Activated CD4-positive, alpha-beta T cell treated with anti-CD3 and anti-CD28 coated beads, Interleukin-2, amount 50 U/mL, for 4 hours (primary cell): ENCODE results near the gene CBY3.
"Not testable (repeated sequence)": the region's sequence is repeated elsewhere in the genome, so short reads cannot be mapped to it uniquely, and the experiment has no call there.

Experiments
- DNase-seq, 2 experiments: peaks; one replicate each; pipeline ENCODE4 v3.0.0-alpha.2; 2020

Gene CBY3

DNA sequence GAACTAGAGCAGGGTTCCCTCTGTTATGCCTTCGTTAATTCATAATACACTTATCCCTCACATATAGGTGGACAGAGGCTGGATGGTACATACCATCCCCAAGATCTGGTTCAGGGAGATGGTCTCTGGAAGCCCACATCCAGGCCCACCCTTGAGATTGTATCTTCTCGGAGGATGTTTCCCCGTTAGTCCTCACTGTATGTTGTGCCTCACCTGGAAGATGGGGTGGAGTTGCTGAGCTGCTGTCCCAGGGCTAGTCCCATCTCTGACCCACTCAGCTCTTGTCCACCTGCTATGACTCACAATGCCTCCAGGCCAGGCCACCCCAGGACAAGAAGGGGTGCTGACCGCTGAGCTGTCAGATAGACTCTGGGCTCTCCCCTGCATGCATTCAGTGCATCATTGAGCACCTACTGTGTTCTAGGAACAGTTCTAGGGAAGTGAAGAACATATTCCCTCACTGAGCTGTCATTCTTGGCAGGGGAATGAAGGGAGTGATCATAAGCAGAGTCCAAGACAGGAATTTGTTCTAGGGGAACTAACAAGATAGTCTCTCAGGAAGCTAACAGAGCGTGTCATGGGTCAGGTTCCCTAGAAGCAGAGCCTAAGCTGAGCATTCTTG is at the start of gene CBY3:
CBY3 (minus strand) TSS at position 255 of the 622 bp plus-strand sequence; CDS start at position 139, 116 bp downstream.
- no peak for DNase-seq

DNA sequence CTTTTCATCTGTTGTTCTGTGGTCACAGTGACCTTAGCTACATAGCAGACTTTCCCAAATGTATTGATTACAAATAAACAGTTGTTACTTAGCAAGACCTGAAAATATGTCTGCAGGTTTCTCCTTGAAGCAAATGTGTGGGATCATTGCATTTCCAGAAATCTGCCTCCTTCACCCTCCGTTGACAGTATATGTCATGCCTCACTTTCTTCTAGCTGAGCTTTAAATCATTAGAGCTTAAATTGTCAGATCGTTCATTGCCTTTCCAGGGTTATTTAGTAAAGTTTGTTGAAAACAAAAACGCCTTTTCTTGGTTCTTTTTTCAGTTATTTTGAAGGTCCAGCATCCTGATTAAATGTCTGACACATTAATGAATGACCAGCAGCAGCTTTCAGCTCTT is 49.5 kb upstream of the CBY3 start:
- DNase-seq, result no peak

DNA sequence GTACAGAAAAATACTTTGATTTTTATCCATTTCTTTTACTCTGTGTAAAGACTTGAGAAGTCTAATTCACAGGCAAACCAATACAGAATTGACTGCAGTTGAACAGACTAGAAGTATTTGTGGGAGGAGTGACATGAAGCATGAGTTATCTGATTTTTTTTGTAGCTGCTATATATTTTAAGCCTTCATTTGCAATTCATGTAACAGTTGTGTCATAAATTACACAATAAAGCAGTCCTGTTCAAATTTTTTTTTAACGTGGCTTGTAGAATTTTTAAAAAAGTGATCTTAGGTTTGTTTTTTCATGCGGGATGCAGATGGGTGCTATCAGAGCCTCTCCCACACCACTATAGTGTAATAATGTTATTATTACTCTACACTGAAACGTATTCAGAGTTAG is 48.9 kb upstream of the CBY3 start:
- no peak for DNase-seq

DNA sequence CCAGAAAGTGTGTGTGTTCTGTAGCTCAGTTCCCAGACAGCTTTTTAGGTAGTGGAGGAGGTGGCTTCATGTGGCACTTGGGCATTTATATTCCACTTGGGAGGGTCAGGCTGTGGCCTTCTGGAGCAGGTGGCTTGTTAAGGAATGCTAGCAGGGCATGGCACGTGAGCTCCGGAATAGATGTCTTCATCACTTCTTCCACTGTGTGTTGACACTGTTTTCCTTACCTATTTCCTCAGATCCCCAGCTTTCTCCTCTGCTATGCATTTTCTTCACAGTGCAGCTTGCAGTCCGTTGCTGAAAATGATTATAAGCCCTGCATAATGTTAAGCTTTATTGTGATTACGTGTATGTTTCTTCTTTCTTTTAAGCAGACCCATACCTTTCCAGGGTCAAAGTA is 48.5 kb upstream of the CBY3 start:
- DNase-seq, result no peak

DNA sequence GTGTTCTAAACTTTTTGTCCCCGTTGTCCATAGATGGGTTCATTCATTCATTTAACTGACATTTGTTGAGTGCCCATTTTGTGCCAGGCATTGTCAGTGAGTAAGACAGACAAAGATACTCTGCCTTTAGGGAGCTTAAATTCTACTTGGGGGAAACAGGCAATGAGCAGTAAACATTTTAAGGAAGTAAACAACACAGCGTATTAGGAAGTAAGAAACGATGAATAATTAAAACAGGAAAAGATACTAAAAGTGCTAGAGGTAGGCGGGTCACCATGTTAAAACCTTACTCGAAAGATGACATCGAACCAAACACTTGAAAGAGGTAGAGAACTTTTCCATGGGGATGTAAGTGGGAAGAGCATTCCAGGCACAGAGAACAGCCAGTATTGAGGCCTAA is 46.3 kb upstream of the CBY3 start:
- no peak for DNase-seq

DNA sequence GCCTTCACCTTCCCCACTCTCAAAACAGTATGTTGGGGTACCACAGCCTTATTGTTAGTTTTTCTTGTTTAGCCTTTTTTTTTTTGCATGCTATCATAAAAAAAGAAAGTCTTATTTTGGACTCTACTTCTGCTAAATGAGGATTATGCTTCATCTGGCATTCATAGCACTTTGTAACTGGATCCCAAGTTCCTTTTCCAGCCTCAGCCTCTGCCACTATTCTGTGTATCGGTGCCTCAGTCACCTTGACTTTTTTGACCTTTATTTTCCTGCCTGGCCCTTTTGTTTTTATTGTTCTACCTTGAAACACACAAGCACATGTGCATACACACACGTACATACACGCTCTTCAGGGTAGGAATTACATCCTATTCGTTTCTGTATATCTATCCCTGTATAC is 43.3 kb upstream of the CBY3 start:
- no peak for DNase-seq

DNA sequence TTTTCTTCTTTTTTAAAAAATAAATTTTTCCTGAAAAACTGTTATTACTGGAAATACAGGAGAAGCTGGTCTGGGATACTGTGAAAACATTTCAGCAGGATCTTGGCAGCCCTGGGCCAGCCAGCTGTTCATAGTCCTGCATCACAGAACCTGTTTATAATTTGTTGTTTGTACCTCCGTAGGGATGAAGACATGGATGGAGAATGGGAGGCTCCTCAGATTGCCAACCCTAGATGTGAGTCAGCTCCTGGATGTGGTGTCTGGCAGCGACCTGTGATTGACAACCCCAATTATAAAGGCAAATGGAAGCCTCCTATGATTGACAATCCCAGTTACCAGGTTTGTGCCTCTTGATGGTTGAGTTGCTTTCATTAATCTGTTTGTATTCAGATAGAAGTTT is 39.4 kb upstream of the CBY3 start:
- DNase-seq, result no peak

DNA sequence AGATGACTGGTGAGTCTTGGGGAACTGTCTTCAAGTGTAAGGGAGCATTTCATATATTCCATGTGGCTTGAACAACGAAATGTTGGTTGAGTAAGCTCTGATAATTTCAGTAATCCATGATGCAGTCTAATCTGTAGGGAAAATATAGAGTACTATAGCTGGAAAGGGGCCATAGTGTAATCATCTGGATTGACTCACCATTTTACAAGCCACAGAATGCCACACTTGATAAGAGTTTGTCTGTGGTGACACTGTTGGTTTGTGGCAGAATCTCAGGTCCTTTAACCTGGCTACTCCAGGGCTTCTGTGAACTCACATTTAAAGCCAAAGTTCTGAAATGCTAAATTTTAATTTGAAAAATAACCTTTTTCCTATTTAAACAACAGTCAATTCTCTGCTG is 35.5 kb upstream of the CBY3 start:
- no peak for DNase-seq

DNA sequence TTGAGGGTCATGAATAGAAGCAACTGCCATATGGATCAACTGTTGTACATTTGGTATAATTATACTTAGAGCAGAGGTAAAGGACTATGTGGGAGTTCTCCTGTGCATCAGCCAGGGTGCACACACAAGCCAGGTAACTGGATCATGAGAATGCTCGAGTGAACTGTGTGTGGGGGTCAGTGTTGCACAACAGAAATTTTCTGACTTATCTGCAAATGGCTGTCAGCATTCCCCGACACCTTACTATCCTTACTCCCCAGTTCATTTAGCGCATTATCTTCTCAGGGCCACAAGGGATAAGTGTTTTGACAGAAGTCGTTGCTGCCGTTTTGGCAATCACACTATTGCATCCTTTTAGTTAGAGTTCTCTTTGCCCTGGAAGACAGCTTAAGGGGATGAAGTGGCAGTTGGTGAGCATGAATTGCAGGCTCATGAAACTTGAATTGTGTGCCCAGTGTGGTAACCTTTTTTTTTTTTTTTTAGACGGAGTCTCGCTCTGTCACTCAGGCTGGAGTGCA is 19.6 kb upstream of the CBY3 start:
- no peak for DNase-seq

DNA sequence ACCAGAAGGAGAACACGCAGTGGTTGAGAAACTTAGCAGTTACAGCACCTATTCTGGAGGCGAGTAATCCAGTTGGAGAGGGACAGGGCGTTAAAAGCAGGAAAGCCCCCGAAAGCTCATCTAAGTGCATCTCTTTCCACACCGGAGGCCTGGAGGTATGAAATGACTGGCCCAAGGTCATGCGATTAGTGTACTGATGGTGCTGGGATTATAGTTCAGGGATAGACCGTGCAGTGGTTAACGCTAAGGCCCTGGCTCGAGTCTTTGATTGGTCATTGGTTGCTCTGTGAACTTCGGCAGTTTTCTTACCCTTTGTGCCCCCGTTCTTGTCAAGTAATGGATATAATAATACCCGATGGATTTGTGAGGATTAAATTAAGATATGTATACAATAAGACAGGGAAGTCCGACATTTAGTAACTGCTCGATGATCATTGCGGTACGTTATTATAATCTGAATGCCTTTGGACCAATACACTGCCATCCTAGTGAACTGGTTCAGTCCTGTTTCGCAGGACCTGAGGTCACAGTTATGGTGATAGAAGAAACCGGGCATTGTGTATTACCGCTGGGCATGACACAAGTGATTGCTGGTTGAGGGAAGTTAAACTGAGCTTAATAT is 18.9 kb upstream of the CBY3 start:
- no peak for DNase-seq

DNA sequence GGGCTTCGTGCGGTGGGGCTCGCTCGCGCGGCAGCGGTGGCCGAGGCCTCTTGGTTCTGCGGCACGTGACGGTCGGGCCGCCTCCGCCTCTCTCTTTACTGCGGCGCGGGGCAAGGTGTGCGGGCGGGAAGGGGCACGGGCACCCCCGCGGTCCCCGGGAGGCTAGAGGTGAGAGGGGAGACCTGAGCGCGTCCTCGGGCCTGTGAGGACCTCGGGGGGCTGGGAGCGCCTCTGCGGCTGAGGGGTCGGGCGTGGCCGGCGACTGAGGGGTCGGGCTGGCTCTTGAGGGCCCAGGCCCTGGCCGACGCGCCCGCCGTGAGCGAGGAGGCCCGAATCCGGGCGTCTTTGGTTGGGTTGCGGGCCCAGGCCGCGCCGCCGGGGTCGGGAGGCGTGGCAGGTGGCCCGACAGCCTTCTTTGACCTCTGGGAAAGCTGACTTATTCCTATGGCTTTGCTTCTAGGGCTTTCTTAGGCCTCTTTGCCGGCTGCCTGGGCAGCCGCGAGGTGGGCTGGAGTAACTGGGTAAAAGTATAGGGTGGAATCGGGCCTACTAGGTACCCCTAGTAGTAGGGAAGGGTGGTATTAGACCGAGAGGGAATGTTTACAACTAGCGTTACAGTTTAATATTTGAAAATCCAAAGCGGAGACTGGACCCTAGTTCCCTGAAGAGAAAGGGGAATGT is 18.2 kb upstream of the CBY3 start, which contains the start of gene CANX:
CANX (plus strand) TSS at position 33 of the 681 bp plus-strand sequence. CDS start 6,715 bp downstream, outside the sequence.
- no peak for DNase-seq

DNA sequence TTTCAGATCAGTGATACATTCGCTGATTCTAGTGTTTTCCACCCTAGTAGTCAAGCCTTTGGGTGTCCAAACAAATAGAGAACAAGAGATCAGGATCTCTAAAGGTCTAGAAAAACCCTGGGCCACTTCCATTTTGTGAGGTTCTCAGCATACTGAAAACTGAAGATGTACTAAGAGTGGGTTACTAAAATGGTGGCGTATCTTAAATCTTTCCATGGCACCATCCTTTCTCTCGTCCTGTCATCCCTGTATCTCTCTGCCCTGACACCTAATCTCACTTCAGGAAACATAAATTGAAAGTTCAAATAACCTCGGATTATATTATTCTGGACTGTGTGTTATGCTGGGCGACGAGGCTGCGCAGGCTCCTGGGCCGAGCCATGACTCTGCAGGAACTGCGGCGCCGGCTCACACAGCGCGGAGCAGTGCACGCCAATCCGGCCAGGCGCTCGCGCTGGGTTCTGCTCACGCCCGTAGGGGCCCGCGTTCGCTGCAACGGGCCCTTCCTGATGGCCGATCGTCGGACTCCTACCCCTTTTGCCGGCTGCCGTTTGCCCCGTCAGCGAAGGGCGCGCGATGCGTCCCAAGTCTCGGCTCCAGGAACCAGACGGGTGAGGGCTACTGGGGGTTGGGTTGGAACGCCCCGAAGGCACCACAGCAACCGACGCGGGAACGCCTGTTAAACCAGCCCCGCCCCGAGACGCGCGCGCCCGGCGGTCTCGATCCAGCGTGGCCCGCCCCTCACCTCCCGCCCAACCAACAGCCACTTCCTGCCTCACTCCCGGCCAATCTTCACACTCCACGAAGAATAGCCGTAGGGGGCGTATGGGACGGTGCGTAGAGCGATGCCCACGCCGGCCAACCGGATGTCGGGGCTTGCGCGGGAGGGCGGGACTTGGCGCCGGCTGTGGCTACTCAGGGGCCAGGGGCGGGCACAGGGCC is 17.4 kb upstream of the CBY3 start:
- DNase-seq, result peak; percentile 98 to 99

DNA sequence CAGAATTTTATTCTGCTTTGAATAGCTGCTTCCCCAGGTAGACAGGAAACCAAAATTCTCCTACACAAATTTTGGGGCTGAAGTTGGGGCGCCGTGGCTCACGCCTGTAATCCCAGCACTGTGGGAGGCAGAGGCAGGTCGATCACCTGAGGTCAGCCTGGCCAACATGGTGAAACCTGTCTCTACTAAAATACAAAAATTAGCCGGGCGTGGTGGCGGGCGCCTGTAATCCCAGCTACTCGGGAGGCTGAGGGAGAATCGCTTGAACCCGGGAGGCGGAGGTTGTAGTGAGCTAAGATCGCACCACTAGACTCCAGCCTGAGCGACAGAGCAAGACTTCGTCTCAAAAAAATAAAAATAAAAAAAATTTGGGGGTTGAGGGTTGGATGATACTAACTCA is 16.7 kb upstream of the CBY3 start:
- DNase-seq, result not testable (repeated sequence)

DNA sequence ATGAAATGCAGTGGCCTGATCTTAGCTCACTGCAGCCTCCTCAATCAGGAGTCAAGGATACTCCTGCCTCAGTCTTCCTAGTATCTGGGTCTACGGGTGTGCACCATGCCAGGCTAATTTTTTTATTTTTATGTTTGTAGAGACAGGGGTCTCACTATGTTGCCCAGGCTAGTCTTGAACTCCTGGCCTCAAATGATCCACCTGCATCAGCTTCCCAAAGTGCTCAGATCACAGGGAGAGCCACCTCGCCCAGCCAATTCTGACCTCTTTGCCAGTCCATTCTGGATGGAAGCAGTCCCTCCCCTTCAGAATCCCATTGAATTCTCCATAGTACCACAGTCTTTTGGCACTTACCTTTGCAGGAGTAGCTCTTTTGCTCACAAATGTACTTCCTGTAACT is 16.3 kb upstream of the CBY3 start:
- no peak for DNase-seq

DNA sequence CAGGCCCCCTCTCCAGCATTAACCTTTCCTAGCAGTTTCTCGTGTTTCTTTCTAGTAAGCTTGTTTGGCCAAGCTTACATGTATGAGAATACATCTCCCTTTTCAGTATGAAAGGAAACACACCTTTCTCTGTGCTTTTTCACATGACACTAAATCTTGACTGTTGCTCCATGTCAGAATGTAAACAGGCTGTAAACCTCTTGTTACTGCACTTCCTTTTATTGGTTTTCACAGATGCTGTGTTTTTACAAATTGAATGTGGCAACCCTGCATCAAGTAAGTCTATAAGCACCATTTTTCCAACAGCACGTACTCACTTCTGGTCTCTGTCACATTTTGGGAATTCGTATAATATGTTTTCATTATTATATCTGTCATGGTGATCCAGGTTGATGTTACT is 15.8 kb upstream of the CBY3 start:
- DNase-seq, result no peak

DNA sequence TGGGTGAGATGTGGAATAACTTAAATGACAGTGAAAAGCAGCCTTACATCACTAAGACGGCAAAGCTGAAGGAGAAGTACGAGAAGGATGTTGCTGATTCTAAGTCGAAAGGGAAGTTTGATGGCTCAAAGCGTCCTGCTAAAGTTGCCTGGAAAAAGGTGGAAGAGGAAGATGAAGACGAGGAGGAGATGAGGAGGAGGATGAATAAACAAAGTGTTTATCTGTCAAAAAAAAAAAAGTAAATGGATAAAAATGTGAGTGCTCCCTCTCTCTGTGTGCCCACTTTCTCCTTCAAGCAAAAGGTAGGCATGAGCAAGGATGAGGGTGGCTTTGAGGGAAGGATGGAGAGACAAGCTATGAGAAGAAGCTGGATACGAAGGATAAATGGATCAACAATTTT is 13.7 kb upstream of the CBY3 start:
- no peak for DNase-seq

DNA sequence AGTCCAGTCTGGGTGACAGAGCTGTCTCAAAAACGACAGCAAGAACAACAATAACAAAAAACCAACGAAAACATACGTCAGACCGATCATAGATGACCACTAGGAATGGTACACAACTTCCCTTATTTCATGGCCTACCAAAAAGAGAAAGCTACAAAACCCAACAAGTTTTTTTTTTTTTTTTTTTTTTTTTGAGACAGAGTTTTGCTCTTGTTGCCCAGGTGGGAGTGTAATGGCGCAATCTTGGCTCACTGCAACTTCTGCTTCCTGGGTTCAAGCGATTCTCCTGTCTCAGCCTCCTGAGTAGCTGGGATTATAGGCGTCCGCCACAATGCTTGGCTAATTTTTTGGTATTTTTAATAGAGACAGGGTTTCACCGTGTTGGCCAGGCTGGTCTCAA is 8.4 kb upstream of the CBY3 start:
- not testable (repeated sequence) for DNase-seq

DNA sequence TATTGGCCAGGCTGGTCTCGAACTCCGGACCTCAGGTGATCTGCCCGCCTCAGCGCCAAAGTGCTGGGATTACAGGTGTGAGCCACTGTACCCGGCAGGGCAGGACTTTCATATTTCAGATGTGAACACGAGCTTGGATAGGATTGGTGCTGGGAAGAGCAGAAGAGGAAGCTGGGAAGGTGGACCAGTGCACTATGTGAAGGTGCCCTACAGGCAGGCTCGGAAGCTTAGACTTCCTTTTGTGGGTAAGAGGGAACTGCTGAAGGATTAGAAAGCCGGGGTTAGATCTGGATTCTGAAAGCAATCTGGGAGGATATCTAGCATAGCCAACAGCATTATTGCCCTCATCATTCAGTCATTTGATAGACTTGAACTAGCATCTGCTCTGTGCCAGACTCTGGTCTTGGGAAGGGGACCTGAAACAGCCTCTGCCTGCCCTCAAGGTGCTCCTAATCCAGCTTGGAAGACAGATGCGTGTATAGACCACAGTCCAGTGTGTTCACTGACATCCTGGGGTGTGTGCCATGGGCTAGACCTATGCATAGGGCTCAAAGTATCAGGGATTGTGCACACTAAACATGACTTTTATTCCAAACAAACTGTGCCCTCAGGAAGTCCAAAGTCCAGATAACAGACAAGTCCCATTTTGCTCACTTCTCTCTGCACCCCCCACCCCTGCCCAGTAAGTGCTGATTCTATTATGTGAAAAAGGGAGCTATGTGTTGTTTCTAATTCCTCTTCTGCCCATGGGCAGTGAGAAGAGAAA is 637 bp downstream of the CBY3 start:
- no peak for DNase-seq

DNA sequence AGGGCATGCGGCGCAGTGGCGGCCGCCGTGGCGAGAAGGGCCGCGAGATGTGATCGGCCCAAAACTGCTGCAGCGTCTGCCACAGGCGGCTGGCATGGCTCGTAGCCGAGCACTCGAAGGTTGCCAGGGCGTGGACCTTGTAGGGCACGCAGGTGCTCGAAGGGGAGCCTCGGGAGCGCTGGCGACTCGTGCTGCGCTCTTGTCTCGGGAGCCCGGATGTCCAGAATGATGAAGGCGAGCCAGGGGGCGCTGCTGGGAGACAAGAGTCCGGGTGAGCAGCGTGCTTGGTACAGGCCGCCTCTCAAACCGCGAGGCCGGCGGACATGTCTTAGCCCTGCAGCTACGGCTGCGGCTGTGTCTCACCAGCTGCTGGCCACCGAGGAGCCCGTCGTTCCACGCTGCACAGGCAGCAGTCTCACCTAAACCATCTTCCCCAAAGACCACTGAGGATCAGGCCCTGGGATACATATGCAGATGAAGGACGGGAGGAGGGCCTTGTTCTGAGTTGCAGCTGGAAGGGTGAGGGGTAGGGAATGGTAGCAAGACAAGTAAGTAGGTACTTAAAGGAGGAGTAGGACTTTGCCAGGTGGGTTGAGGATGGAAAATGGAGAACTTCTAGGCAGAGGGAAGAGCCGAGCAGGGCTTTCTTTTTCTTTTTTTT is 1.7 kb downstream of the CBY3 start:
- DNase-seq, result peak; percentile 50 to 54

DNA sequence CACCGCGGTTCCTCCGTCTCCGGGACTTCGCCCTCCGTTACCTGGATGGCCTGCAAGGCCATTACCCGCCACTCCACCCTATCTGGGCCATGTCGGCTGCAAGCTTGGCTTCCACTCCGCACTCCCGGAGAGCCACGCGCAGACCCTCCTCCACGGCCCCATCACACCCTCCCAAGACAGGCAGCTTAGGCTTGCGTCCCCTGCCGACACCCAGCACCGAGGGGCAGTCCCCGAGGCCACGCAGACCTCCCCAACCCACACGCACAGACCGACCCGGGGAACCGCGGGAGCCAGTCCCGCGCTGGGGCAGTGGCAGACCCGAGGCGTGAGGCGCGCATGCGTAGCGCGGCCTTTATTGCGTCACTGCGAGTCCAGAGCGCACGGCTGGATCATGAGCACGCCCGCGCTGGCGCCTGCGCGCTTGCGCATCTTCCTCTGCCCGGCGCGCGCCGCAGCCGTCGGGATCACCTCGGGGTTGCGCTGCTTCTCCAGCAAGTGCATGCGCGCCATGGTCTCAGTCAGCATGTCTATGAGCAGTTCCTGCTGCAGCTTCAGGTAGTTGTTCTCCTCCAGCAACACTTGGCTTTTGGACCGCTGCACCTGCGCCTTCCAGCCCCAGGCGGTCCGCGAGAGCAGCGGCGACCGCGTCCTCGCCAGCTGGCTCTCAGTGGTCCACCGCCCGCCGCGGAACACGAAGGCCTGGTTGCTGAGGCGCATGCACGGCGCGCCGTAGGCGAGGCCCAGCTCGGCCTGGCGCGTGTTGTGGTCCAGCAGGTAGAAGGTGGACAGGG is 2.4 kb downstream of the CBY3 start:
- DNase-seq, result peak; percentile 87 to 91

DNA sequence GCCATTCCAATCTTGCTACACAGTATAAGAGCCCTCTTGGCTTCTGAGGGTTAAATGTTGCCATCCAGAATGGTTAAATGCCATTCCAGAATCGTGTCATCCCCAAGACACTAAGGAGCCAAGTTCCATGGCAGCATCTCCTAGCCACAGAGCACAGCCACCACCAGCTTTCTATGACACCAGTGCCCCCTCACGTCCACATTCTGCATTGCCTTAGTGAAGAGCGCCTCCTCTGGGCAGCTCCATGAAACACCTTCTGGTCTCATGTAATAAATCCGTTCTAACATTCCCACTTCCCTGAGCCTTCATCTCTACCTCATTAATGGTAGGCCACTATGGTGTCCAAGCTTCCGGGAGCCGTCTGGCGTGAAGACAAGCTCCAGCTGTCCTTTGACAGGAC is 12.4 kb downstream of the CBY3 start:
- DNase-seq, result peak; percentile 24 to 28
